ENCODE results near the gene STOX2.

STOX2 gene

DNA sequence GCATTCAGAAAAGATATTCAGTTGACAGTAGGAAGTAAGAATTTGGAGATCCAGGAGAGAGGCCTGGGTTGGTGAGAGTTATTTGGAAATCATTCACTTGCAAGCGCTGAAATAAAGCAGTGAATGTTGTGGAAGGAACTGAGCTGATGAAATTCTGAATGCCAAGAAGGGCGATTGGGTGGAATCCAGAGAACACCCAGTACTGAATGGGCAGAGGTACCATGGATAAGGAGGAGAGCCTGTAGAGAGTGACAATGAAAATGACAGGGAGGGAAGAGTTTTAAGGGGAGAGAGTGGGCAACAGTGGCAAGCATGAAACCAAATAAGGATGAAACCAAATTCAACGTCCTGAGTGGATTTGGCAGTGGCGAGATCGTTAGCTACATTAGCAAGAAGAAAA is 6.7 kb upstream of the STOX2 start:
- no peak for DNase-seq

DNA sequence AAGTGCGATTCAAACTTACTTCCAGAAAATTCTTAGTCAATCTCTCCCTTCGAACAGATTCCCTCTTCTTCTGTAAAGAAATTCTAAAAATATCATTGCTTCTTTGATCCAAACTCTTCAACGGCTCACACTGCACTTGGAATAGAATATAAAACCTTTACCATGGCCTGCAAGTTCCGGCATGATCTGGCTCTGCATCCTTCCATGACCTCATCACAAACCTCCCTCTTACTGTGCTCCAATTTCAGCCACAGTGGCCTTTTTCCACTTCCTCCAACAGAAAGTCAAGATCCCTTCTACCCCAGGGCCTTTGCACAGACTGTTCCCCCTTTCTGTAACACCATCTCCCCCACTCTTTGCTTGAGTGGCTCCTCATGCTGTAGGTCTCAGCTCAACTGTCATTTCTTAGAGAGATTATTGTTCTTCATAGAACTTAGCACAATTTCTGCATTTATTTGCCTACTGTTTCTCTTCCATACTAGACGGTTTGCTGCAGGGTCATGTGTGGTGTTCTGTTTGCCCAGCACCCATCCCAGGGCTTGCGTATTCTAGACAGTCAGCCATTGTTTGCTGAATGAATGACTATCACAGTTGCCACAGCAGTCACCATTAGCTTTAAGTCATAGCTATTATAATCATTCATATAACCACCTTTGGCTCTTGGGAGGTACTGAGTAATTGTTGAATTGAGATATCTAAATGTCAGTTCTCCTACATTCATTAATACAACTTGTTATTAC is 1.9 kb upstream of the STOX2 start:
- peak in 1 of 2 donors; percentile 13 for DNase-seq

DNA sequence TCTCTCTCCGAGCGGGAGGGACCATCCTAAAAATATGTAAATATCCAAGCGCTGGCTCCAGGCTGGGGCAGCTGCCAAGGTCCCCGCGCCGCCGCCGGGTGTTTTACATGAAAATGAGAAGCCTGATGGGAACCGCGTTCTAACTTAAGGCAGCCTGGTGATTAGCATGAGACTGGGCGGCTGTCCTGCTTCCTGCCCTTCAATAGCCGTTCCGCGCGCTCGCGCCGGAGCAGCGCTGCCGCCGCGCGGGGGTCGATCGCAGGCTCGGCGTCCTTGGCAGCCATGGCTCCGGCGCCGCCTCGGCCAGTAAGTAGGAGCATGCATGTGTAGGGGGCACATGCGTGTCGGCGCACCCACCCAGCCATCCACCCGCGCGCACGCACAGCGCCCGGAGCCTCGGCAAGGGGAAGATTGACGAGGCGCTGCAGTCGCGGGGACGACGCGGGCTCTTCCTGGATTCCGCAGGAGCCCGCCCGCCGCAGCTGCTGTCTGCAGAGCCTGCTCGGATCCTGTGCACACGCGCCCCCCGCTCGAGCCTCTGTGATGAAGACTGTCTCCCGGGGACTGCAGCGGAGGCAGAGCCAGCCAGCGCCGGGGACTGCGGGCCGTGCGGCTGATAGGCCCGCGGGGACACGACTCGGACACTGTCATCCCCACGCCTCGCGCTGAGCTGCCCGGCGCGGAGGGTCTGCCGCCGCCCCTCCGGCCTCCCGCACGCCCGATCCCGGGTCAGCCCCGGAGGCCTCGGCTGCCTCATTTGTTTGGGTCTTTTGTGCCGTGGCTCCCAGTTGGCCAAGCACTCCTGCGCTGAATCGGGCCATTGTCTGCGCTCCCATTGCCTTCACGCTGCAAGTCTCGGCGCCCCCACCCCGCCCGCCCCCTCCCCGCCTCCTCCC is 734 bp downstream of the STOX2 start:
- DNase-seq: peak; percentile 67 to 77

DNA sequence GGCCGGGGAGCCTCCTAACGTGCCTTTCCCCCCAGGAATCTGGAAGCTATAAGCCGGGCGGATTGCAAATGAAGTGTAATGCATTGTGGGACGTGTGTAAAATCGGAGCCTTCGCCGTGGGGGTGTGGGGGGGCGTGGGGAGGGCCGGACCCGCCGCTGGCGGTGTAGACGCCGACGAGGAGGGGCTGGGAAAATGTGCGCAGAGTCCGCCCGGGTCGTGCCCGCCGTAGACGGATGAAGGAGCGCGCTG is 1.3 kb downstream of the STOX2 start:
- DNase-seq: no peak

DNA sequence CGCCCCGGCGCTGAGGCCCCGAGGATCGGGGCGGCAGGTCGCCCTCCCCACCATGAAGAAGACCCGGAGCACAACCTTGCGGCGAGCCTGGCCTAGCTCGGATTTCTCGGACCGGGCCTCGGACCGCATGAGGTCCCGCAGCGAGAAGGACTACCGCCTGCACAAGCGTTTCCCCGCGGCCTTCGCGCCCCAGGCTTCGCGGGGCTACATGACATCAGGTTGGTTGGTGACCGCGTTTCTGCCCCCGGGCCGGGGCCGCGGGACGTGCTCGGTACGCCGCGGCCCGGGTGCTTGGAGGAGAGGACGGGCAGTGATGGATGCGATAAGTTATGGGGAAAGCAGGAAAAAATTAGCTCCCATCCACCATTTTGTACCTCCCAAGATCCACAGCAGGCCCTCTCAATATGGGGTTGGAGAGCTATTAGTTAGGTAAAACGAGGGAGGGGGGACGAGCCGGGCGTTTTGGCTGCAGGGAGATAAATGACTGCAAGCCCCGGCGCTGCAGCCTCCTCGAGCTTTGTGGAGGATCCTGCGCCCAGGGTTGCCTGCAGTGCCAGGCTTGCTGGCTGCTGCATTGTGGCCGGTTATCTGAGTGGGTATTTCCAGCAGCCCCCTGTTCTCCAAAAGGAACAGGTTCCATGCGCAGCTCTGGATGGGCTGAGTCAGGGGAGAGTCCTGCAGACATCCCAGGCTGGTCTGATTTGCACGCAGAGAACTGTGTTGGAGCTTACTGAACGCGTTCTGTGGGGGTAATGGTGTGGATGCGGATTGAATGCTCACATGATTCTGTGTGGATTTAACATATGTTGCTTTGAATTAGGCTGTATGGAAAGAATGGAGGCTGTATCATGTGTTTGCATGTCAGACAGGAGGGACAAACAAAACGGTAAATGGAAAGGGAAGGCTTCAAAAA is 1.9 kb downstream of the STOX2 start:
- DNase-seq: peak; percentile 61 to 76

DNA sequence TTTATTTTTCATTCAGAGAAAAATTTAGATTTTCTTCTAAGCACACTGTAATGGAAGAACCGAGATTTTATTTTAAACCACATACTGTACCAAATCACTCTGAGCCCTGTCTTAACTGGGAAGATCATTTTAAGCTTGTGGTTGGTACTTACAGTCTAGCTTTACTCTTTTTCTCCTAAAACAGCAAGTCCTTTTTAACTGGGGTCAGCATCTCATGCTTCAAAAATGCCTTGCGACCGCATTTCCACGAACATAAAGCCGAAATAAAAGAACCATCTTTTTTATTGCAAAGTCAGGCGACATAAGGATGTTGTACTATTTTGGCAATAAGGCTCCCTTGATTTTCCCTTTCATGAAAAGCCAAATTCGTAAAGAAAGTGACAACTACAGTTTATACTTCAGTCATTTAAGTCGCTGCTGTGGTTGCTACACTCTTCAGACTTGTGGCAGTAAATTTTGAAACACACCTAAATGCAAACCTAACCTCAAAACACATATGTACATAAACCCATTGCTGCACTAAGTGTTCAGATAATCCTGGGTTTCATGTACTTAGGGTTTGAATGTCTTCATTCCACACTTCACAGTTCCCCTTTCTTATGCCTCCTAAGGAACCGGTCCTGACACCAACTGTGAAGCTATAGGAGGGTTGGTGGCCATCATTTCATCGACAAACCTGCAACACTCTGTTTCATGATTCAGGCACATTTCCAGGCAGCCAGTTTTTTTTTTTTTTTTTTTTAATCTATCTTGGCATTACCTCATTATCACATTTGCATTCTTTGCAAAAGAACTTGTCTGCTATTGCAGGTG is 3.0 kb downstream of the STOX2 start:
- no peak for DNase-seq

DNA sequence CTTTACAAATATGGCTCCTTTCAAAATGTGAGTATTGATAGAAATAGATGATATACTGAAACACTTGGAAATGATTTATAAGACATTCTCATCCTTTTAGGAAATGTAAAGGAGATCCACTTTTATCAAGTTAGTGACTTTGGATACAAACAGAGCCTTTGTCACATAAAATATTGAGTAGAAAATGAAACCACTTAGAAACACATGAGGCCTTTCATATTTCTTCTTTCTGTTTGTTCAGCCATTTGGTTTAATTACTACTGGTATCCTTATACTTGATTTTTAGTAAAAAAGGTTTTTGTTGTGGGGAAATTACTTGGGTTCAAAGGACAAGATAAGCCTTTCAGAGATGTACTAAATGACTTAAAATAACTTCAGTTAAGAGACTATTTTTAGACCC is 4.1 kb downstream of the STOX2 start:
- DNase-seq: no peak

DNA sequence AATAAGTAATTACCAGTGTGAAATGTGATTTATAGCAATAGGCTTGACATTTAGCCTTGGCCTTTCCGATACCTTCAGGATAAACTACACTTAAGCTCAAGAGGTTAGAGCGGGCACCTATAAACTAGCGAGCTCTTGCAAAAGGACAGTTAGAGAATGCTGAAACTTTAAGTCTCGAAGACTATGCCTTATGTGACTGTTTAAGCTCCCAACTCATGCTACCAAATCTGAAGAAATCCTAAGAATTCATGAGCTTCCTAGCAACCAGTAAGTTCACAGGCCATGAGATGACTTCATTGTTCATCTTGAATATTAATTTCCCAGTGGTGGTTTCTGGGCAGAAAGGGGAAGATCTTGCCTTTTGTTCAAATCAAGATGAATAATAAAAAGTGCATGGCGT is 4.7 kb downstream of the STOX2 start:
- no peak for DNase-seq

DNA sequence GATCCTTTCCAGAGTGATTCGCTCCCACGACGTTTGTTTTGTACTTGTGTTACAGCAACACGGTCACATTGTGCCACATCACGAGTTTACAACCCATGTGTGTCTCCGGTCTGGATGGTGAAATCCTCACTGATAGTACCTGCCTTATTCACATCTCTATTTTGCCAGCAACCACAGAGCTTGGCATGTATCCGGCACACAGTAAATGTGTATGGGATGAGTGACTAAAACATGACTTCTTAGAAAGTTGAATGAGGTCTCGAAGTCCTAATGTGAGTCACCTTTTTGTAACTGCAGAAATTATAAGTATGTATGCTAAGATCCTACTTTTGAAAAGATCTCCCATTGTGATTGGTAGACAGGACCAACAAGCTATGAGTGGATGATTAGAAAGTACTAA is 7.5 kb downstream of the STOX2 start:
- no peak for DNase-seq

DNA sequence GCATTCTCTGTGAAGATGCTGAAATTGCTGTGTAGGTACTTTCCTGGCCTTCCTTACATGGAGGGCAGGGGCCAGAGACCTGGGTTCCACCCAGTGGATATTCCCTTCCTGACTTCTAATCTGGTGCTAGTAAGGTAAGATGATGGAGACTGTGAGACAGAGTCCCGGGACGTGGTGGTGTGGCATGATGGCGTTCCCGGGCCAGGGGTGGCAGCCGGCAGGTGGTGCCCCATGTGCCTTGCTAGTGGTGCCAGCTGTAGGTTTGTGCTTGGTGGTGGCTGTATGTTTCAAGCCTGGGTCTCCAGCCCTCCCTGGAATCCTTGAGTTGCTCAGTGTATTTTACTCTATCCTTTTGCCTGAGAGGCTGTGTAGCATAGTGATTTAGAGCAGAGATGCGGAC is 10.9 kb downstream of the STOX2 start:
- no peak for DNase-seq

DNA sequence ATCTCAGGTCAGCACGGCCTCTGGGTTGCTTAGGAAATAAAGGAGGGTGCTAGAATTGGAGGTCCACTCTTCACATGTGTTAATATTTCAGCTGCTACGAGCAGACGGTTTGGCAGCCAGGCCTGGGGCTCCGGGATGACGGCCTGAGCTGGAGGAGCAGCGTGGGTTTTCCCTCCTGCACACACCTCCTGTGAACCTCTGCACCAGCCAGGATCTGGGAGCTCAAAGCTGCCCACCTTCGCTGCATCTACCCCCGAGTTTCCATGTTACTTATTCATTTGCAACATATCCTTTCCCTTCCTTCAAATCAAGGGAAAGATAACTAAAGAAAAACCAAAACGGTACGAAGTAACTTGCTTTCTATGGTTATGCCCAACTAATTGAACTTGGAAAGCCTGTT is 13.6 kb downstream of the STOX2 start:
- no peak for DNase-seq

DNA sequence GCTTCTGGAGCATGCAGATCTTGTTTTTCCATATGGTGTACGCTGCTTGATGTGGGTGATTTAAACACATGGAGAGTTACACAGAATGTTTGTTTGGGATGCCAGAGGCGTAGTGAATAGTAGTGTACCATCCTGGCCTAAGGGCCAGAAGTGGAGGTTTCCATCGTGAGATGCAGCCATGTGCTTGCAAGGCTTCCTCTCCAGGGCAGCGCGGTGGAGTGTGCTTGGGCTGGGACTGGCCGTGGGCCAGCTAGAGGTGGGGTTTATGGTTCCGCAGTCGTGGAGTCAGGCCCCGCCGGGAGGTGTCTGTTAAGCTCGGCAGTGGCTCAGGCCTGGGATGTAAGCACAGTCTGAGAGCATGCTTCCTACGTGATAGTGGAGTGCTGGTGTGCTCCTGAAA is 14.0 kb downstream of the STOX2 start:
- no peak for DNase-seq

DNA sequence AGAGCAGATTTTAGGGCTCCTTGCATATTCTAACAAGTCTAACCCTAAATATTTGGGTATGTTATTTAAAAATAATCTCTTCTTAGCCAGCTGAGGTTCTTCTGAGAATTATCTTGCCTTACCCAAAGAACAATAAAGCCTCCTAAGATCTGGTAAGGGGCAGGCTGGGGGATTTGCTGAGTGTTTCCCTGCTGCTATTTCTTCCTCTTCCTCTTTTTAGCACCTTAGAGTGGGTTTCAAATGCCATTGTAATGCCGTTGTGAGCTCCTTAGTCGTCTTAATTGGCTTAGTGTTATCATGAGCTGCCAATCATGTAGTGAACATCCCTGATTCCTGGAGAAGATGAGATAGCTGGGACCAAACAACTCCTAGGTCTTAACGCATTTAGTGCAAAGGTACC is 15.4 kb downstream of the STOX2 start:
- DNase-seq: no peak

DNA sequence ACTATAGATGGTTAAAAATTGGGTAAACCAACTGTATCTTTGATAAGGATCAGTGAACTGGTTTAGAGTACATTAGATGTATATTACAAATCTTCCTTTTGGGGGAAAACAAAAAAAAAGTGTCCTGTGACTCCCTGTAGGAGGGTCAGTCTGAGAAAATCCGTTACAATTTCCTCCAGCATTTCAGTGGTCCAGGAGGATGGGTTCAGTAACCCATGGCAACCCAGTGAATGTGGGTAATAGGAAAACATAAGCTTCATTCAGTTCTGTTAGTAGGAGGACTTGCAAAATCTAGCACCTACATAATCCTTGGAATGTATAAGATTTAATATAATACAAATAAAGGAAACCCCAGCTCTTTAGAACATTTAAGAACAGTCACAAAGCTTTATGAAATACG is 16.2 kb downstream of the STOX2 start:
- no peak for DNase-seq

DNA sequence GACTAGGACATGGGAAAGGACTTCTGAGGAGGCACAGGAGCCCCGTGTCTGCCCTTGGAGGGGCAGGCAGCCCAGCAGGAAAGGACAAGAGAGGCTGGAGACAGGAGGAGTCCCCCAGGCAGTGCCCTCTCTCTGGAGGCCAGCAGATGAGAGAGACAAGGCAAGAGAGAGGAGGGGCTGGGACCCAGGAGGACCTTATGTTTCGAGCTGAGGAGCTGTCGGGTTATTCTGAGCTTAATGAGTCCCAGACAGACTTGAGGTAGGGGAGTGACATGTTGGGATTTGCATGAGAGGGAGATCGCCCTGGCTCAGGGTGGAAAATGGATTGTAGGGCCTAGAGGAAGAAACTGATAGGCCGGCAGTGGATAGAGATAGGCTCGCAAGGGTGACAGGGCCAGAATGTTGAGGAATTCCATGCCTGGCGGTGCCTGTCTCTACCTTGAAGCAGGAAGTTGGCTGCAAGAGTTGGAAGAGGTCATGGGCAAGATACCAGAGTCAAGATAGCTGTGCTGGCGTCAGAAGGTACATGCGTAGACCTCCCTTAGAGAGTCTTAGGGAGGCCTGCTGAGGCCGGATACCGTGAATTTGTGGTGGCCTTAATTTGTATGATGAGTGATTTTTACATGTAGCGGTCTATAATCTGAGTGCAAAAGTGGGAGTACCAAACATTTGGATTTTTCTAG is 19.4 kb downstream of the STOX2 start:
- no peak for DNase-seq

DNA sequence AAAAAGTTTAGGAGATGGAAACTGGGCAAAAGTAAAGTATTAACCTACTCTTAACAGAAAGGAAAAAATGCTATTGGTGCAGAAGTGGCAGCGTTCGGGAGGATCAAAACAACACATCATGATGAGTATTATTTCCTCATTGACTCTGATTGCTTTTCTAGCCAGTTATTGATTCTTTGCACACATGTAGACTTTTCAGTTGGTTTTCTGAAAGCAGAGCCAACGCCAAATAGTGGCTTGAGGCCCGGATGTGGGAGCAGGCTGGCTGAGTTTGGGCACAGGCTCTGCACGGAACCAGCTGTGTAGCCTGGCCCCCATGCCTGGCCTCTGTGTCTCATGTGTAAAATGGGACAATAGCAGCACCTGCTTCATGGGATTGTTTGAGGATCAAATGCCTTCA is 21.8 kb downstream of the STOX2 start:
- no peak for DNase-seq

DNA sequence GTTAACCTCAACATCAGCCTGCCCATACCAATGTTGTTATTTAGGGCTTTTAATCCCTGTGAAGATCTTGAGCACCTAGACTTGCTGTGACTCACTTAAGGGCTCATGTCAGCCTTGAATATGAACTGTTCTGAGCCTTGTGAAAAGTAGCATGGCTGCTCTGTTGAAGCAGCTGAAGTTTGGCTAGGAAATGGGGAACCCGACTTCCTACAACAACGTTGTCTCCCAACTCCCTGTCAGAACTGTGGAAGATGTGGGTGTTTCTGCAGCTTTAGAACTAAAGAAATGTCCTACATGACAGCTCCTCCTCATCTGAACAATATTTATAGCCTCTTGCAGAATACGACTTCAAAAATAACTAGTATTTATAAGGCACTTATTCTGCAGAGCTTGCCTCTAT is 27.5 kb downstream of the STOX2 start:
- DNase-seq: no peak

DNA sequence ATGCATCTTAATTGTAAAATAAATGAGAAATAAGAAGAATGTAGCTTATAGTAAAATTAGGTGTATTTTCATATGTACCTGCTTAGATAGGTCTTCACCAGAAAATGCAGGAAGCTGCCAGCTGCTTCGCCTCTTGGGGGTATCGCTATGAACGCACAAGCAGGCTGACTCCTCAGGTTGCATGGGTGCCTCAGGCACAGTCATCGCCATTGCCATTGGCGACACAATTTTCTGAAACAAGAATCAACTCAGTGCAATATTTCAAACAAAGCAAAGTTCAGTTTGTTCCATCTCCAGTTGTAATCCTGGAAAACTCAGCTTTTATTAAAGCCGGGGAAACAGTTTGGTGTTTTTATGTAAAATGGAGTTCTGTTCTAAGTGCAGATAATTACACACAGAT is 29.7 kb downstream of the STOX2 start:
- no peak for DNase-seq

DNA sequence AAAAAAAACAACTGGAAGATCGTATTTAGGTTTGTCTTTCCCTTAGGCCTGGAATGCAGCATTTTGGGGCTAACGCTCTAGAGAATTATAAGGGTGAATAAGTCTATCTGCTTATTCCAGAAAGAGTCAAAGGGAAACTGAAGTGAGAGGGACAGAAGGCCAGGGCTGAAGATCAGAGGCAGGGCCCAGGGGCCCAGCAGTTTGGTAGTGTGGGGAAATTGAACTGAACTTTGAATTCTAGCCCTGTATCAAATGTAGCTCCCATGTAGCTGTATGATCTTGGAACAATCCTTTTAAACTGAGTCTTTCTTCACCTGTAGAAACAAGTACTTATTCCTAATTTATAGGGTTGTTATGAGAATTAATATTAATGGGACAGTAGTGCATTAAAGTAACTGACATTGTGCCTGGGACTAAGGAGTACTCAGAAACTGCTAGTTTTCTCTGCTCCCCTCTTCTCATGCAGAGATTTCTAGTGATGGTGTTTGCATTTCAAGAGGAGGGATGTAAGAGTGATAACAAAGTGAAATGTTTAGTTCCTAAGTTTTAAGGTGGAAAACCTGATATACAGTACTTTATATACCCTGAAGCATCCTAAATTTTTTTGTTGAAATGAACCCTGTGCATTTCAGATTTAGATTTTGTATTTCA is 30.4 kb downstream of the STOX2 start:
- DNase-seq: no peak

DNA sequence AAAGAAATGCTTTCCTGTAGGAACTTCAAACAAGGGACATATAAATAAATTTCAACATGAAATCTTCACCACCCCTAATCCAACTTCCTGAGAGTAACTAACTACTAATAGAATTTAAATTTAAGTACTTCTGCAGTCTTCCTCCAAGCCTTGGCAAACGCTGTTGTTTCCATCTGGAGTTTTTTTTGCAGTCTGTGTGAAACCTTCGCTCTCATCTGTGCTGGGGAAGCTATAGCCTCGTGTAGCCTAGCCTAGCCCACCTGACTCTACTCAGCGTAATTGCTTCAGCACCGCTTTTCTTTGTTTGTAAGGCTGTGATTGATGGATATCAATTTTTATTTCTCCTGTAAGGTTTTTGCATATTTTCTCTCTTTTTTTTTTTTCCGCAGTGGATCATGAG is 30.9 kb downstream of the STOX2 start:
- DNase-seq: no peak

DNA sequence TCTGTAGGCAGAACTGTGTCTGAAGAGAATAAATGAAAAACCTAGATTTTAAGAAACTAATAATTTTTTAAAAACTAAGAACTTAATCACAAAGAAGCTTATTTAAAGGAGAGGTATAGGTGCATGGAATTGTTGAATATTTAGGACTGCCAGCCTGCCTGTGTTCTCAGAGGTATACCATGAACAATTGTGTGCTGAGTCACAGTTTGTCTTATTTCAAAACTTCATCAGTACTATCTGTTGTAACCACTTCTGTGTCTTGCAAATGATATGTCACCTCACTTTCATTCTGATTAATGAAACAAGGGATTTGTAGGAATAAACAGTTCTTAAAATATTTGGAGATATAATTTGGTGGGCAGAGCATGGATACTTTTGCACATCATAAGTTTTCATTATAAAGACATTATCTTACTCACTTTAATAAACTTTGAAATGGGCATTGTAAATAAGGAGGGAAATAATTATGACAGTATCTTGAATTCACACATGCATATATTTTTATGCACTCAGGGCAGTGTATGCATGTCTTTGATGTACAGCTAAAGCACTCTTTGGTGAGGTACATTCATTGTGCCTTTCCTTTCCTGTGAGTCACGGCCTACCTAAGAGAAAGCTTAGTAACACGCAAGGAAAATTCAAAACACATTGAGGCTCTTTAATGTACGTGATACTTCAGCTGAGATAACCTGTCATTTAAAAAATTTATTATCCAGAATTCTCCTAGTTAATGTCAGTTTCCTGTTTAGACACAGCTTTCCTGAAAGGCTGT is 31.7 kb downstream of the STOX2 start:
- DNase-seq: no peak

All from hippocampal formation (tissue), 2 donors.